GM21825 (cell line): Measurements from ENCODE around the gene INTS6.

Experiments used
- ATAC-seq: cut with Tn5 transposase; IDR thresholded peaks from one replicate; pipeline ENCODE4 v1.9.1; 2021; ENCODE audit warnings: mild to moderate bottlenecking, moderate library complexity; ENCODE audit not compliant: unreplicated experiment

Gene INTS6

DNA sequence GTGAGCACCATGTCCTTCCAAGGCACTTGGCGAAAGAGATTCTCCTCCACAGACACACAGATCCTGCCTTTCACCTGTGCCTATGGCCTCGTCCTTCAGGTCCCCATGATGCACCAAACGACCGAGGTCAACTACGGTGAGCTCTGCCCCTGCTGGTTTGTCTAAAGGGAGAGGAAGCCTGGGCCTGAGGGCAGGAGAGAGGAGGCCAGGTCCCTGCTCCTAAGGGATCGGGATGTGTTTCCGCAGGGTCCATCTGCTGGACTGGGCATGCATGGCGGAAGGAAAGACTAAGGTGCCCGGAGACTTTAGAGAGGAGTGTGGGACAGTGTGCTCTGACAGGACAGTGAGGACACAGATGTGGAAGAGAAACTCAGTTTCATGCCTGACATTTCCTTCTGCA lies 105.7 kb downstream of the INTS6 start:
- ATAC-seq: no peak

DNA sequence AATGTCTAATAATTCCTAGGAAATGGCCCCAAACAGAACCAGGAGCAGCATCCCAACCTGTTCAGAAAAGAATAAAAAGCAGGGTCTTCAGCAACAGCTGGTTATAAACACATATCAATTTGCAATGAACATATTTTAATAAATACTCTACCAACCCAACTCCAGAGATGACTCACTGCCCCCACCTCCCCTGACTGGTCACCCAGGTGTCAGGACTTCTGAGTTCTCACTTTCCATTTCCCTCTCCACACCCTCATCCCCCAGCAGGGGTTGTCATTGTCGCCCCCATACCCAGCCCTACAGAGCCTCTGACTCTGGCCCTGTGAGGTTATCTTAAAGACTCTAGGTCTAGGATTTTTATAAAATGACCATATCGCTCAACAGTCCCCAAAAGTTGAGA lies 106.4 kb downstream of the INTS6 start:
- ATAC-seq: no peak

GRCh38 chr13:51343475-51343874 lies 109.4 kb downstream of the INTS6 start:
- ATAC-seq: no peak

GRCh38 chr13:51342706-51343105 lies 110.1 kb downstream of the INTS6 start:
- no peak for ATAC-seq

DNA sequence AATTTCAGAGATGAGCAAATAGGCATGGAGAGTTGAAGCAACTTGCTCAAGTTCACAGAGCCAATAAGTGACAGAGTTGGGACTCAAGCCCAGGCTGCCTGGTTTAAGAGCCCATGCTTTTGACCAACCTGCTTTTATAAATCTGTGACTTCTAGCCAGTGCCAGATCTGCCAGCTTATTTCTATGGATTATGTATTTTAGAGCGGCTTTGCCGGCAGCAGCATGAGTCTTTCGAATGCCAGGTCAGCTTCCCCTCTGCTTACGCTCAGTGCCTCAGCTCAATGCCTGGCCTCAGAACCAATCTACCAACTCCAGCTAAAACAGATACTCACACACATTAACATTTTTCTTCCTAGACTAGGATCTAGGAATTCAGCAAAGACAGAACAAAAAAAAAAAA lies 111.0 kb downstream of the INTS6 start:
- ATAC-seq: no peak

- ATAC-seq: no peak
Observed at GRCh38 chr13:51341232-51341631, 111.6 kb downstream of the INTS6 start.

- ATAC-seq: no peak
Observed at GRCh38 chr13:51339952-51340732, 112.7 kb downstream of the INTS6 start.

DNA sequence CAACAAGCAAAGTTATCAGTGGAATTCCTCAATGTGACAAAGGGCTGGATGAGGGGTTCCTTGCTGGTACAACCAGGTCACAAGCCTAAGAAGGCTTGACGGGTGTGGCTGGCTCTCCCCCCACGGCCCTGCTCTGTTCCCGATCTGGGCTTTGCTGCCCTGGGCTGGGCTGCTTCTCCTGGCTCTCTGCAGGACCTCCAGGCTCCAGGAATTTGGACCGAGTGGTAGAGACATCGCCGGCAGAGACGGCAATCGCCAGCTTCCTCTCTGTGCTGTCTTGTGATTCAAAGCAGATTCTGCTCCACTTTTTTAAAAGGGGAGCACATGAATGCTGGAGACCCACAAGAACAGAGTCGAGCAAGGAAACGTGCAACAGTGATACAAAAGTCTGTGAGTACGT lies 113.5 kb downstream of the INTS6 start, which contains the start of gene SERPINE3:
Gene SERPINE3, plus strand, starts transcription at position 338 of the 400 bp plus-strand sequence. CDS start 1,401 bp downstream, outside the sequence.
- no peak for ATAC-seq

DNA sequence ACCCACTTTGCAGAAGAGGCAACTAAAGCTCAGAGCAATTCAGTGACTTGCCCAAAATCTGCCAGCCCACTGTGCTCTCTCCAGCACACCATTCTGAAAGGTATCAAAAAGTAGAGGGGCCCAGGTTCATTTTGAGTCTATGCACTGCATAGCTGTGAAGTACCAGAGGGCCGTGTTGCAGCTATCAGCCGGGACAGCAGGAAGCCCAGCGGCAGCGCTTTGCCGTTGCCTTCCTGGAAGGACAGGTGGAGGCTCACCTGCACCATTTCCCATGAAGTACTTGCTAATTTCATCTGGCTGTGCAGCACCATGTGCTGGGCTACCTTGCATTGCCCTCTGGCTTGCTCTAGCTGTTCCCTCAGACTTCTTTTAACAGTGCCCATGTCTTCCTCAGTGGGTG lies 116.1 kb downstream of the INTS6 start:
- no peak for ATAC-seq

DNA sequence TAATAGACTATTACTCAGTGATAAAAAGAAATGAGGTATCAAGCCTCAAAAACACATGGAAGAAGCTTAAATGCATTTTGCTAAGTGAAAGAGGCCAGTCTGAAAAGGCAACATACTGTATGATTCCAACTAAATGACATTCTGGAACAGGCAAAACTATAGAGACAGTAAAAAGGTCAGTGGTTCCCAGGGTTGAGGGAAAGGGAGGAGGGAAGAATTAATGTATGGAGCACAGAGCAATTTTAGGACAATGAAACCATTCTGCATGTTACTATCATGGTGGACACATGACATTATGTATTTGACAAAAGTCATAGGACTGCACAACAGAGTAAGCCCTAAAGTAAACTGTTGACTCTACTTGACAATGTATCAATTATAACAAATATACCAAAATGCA lies 119.0 kb downstream of the INTS6 start:
- ATAC-seq: no peak

DNA sequence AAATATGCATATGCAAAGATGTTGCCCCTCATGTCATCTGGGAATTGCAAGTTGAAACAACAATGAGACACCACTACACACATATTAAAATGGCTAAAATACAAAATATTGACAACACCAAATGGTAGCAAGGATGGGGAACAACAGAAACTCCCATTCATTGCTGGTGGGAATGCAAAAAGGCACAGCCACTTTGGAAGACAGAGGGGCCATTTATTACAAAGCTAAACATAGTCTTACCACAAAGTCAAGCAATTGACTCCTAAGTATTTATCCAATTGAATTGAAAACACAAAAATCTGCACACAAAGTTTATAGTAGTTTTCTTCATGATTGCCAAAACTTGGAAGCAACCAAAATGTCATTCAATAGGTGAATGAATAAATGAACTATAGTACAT lies 119.4 kb downstream of the INTS6 start:
- ATAC-seq: no peak

GRCh38 chr13:51332566-51333361 lies 120.1 kb downstream of the INTS6 start:
- ATAC-seq: no peak

GRCh38 chr13:51331354-51331861 lies 121.4 kb downstream of the INTS6 start:
- ATAC-seq: peak; percentile 48

DNA sequence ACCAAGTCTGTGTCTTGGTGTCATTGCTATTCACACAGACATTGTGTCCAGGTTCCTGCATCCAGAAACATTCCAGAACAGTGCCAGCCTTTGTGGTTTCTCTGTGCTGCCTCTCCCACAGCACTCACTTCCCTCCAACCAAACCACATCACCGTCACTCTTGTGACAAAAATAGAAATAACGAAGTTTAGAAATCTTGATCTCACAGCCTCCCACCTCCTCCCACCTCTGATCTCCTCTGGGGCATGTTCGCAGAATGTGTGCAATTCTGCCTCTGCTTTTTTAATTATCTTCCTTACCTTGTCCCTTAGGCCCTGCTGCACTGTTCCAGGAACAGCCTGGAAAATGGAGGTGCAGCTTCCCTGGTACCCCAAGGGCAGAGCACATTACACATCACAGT lies 122.0 kb downstream of the INTS6 start:
- no peak for ATAC-seq

DNA sequence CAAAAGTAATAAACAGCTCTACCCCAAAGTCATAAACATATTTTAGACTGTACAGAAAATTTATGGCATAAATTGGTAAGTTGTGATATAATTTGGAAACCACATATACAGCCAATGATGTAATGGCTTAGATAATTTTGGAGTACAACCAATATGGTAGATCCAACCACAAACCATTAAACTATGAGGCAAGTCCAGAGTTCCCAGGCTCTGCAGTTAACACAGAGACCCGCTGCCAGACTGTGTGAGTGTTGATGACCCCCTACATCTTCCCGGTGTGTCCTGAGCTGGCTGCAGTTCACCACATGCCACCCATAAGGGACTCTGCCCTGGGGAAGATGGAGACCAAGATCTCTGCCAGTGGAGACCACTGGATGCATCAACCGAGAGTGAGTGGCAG lies 123.2 kb downstream of the INTS6 start:
- ATAC-seq: no peak

DNA sequence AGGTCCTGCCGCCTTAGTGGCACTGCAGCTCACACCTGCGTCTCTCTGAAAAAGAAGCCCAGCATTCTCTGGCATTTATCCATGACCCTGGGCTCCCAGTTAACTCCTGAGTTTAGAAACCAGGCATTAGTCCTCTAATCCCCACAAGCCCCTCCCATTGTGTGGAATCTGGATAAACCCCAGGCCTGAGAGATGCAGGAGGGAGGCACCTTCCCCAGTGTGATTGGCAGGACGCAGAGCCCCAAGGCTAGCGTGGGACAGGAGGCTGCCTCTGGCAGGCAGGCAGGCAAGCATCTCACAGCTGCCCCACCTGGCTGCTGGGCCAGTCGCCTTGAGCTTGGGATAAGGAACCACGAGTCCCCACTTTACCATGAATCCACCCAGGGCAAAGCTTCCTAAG lies 124.3 kb downstream of the INTS6 start:
- ATAC-seq: no peak

DNA sequence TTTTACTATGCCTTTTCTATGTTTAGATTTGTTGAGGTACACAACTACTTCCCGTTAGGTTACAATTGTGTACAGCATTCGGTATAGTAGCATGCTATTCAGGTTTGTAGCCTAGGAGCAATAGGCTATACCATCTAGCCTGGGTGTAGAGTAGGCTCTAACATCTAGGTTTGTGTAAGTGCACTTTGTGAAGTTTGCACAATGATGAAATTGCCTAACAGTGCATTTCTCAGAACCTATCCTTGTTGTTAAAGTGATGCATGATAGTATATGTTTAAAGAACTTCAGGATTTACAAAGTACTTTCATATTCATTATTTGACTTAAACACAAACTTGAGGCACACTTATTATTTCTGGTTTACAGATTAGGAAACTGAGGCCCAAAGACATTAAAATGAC lies 124.9 kb downstream of the INTS6 start:
- ATAC-seq: no peak

DNA sequence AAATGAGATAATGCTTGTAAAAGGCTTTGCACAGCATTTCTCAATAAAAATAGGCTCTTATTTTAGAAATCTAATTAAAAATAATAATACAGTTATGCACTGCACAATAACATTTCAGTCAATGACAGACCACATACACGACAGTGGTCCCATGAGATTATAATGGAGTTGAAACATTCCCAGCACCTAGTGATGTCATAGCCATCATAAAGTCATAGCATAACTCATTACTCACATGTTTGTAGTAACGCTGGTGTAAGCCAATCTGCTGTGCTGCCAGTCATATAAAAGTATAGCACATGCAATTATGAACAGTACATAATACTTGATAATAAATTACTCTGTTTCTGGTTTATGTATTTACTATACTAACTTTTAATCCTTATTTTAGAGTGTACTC lies 126.1 kb downstream of the INTS6 start:
- ATAC-seq: no peak

- ATAC-seq: no peak
Observed at GRCh38 chr13:51325837-51326236, 127.0 kb downstream of the INTS6 start.

DNA sequence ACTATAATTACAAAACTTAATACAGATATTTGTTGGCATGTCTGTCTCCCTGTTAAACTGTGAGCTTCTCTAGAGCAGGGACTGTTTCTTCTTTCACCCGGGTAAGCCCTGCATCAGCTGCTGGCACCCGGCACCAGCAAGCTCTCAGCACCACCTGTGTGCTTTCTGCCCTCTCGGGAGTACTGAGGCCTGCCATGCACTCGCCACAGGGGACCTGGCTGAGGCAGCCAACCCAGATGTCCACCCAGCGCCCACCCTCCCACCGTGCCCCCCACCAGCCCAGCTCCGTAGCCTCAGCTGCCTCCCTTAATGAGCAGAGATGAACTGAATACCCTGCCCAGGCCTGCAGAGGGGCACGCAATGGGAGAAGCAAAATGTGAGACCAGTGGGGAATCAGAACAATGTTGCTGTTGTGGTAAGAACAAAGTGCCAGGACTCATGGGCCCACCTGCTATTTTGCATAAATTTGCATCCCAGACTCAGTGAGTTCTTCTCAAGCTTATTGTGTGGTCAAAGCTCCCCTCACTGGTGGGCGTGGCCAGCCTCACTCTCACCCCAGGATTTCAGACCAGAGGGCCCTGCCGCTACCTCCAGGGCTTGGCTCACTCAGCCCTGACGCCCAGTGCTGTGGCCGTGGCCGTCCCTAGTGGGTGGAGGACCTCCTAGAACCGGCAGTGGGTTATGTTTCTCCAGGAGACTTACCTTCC lies 128.0 kb downstream of the INTS6 start:
- no peak for ATAC-seq

GRCh38 chr13:51323824-51324511 lies 128.9 kb downstream of the INTS6 start:
- ATAC-seq: no peak
